Parathyroid adenoma (tissue), 2 donors: Measurements from ENCODE around the gene SYT11.
"Not testable (repeated sequence)": the region's sequence is repeated elsewhere in the genome, so short reads cannot be mapped to it uniquely, and the experiment has no call there.

Experiments
- H2AFZ ChIP-seq: fragments of 300-600 bp; sonication (generic); one replicate; pipeline ENCODE4 v1.7.0; 2017; ENCODE audit warnings: antibody characterized with exemption, mild to moderate bottlenecking
- H3K27ac ChIP-seq: fragments of 300-600 bp; sonication (generic); one replicate; pipeline ENCODE4 v1.7.0; 2017
- H3K27me3 ChIP-seq: fragments of 300-600 bp; sonication (generic); one replicate; pipeline ENCODE4 v1.7.0; 2017; ENCODE audit warnings: low read length; ENCODE audit not compliant: control insufficient read depth, insufficient read depth
- H3K36me3 ChIP-seq: fragments of 300-600 bp; sonication (generic); one replicate; pipeline ENCODE4 v1.7.0; 2017; ENCODE audit warnings: low read length; ENCODE audit not compliant: control insufficient read depth, insufficient read depth
- H3K4me1 ChIP-seq: fragments of 300-600 bp; sonication (generic); one replicate; pipeline ENCODE4 v1.7.0; 2017; ENCODE audit warnings: control low read depth
- H3K4me2 ChIP-seq: fragments of 300-600 bp; sonication (generic); one replicate; pipeline ENCODE4 v1.7.0; 2017; ENCODE audit warnings: low read length
- H3K4me3 ChIP-seq: fragments of 300-600 bp; sonication (generic); one replicate; pipeline ENCODE4 v1.7.0; 2017; ENCODE audit warnings: low read depth, low read length
- H3K79me2 ChIP-seq: fragments of 300-600 bp; sonication (generic); one replicate; pipeline ENCODE4 v1.7.0; 2017; ENCODE audit warnings: control low read depth
- H3K9ac ChIP-seq: fragments of 300-600 bp; sonication (generic); one replicate; pipeline ENCODE4 v1.7.0; 2017; ENCODE audit warnings: mild to moderate bottlenecking
- H3K9me3 ChIP-seq: fragments of 300-600 bp; sonication (generic); one replicate; pipeline ENCODE4 v1.7.0; 2017; ENCODE audit warnings: low read length; ENCODE audit not compliant: control insufficient read depth
- CTCF ChIP-seq: fragments of 300-600 bp; sonication (generic); IDR thresholded peaks from one replicate; pipeline ENCODE4 v1.7.0; 2017; ENCODE audit warnings: antibody characterized with exemption, mild to moderate bottlenecking
- donor health status: primary hyperparathyroidism.

SYT11 gene

GRCh38 chr1:155929057-155929456 is 69.7 kb downstream of the SYT11 start:
- TF ChIP-seq CTCF: no peak
- Histone ChIP-seq H3K4me1 (peaks cover 2% of the 10 kb centered on the region), H2AFZ (no peak overlapping the region), H3K9ac (no peak overlapping the region), H3K4me2 (no peak overlapping the region), H3K27ac (no peak overlapping the region), H3K36me3 (no peaks in the 10 kb centered on the region), H3K79me2 (peaks cover 22% of the 10 kb centered on the region), H3K4me3 (no peak overlapping the region), H3K27me3 (no peaks in the 10 kb centered on the region), H3K9me3 (no peaks in the 10 kb centered on the region)

DNA sequence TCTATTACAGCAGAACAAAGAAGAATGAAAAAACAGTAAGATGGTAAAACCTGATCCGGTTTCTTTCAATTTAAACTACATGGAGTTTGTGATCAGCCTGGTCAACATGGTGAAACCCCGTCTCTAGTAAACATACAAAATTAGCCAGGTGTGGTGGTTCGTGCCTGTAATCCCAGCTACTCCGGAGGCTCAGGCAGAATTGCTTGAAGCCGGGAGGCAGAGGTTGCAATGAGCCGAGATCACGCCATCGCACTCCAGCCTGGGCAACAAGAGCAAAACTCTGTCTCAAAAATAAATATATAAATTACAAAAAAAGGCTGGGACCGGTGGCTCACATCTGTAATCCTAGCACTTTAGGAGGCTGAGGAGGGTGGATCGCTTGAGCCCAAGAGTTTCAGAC is 71.4 kb downstream of the SYT11 start:
- not testable (repeated sequence) for H3K27ac ChIP-seq, H3K4me3 ChIP-seq

DNA sequence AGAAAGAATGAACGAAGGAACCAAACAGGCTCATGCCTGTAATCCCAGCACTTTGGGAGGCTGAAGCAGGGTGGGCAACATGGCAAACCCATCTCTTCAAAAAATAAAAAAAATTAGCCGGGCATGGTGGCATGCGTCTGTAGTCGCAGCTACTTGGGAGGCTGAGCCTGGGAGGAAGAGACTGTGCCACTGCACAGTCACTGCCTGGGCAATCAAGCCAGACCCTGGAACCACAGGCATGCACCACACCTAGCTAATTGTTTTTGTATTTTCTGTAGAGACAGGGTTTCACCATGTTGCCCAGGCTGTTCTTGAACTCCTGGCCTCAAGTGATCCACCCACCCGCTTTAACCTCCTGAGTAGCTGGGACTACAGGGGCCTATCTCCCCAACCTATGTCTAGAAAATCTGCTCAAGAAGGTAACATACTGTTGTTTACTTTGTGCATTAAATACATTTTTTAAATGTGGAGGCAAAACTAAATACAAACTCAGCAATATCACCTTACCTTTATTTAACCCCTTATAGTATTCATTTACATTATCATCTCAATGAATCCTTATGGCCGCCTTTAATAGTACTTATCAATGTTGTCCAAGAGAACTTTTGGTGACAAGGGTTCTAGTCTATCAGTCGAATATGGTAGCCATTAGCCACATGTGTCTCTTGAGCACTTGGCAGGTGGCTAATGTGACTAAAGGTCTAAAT is 72.1 kb downstream of the SYT11 start:
- Histone ChIP-seq H3K27me3 (no peaks in the 10 kb centered on the region), H3K79me2 (peaks cover 22% of the 10 kb centered on the region), H3K4me3 (no peak overlapping the region), H3K36me3 (no peaks in the 10 kb centered on the region), H3K4me2 (no peak overlapping the region), H3K27ac (no peak overlapping the region), H2AFZ (no peak overlapping the region), H3K9ac (no peak overlapping the region), H3K9me3 (no peaks in the 10 kb centered on the region), H3K4me1 (peaks cover 2% of the 10 kb centered on the region)
- no peak for TF ChIP-seq CTCF

More for the DNA sequence above, 71.4 kb downstream of the SYT11 start:
- H3K9me3 ChIP-seq, H3K9ac ChIP-seq, H2AFZ ChIP-seq, H3K4me1 ChIP-seq, H3K36me3 ChIP-seq, H3K27me3 ChIP-seq: not testable (repeated sequence)
- Histone ChIP-seq H3K79me2 (peaks cover 22% of the 10 kb centered on the region), H3K4me2 (peak overlapping the region; percentile 11)

DNA sequence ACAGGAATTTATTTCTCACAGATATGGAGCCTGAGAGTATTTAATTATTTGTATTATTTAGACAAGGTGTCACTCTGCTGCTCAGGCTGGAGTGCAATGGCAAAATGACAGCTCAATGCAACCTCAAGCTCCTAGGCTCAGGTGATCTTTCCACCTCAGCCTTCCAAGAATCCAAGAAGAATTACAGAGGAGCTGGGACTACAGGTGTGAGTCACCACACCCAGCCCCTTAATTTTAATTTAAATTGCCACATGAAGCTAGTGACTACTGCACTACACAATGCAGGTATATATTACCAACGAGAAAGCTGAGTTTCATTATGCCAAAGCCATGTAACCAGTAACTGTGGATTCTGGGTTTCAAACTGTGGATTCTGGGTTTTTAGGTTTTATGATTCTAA is 72.7 kb downstream of the SYT11 start:
- no peaks in the 10 kb centered on the region for H3K27me3 ChIP-seq
- peaks cover 2% of the 10 kb centered on the region for H3K4me1 ChIP-seq
- H3K9me3 ChIP-seq: no peaks in the 10 kb centered on the region
- TF ChIP-seq CTCF: no peak
- H3K9ac ChIP-seq: no peak overlapping the region
- H3K4me3 ChIP-seq: no peak overlapping the region
- H2AFZ ChIP-seq: no peak overlapping the region
- H3K36me3 ChIP-seq: no peaks in the 10 kb centered on the region
- H3K79me2 ChIP-seq: peaks cover 22% of the 10 kb centered on the region
- H3K27ac ChIP-seq: no peak overlapping the region
- no peak overlapping the region for H3K4me2 ChIP-seq

GRCh38 chr1:155932487-155932886 is 73.1 kb downstream of the SYT11 start:
- H3K36me3 ChIP-seq: no peaks in the 10 kb centered on the region
- H3K4me3 ChIP-seq: no peak overlapping the region
- peaks cover 2% of the 10 kb centered on the region for H3K4me1 ChIP-seq

More at GRCh38 chr1:155932487-155932886, 73.1 kb downstream of the SYT11 start:
- H3K9ac ChIP-seq: no peak overlapping the region
- no peak overlapping the region for H3K4me2 ChIP-seq
- H3K27ac ChIP-seq: no peak overlapping the region
- H2AFZ ChIP-seq: no peak overlapping the region
- no peaks in the 10 kb centered on the region for H3K27me3 ChIP-seq
- TF ChIP-seq CTCF: no peak
- H3K9me3 ChIP-seq: no peaks in the 10 kb centered on the region
- peaks cover 22% of the 10 kb centered on the region for H3K79me2 ChIP-seq
